NOMO-1 treated with dmso at 0.1 percent for 144 hours (cell line): Measurements from ENCODE around the gene FLAD1.

Experiments
- DNase-seq: peaks from one replicate; lab custom pipeline; 2025; ENCODE audit not compliant: unreplicated experiment; lab: John Stamatoyannopoulos, UW

The FLAD1 gene

GRCh38 chr1:154951901-154952657 lies 31.1 kb upstream of the FLAD1 start:
- DNase-seq: no peak

- no peak for DNase-seq
These were observed 30.5 kb upstream of the FLAD1 start for GRCh38 chr1:154952664-154953063.

GRCh38 chr1:154953611-154954038 lies 29.5 kb upstream of the FLAD1 start:
- DNase-seq: no peak

- no peak for DNase-seq
These were observed 28.6 kb upstream of the FLAD1 start for GRCh38 chr1:154954541-154954940.

GRCh38 chr1:154955039-154955717 lies 28.0 kb upstream of the FLAD1 start:
- no peak for DNase-seq

- peak; percentile 84 for DNase-seq
These were observed 27.2 kb upstream of the FLAD1 start, which contains the start of gene PBXIP1 for GRCh38 chr1:154955718-154956543. TSS of gene PBXIP1 (minus strand) at chr1:154956099. CDS start at chr1:154953721, 2,378 bp downstream.

GRCh38 chr1:154956544-154956941 lies 26.6 kb upstream of the FLAD1 start:
- no peak for DNase-seq

GRCh38 chr1:154957091-154957657 lies 26.0 kb upstream of the FLAD1 start:
- no peak for DNase-seq

GRCh38 chr1:154958036-154958435 lies 25.1 kb upstream of the FLAD1 start:
- DNase-seq: no peak

- no peak for DNase-seq
These were observed 24.3 kb upstream of the FLAD1 start for GRCh38 chr1:154958681-154959425.

- DNase-seq: no peak
These were observed 23.7 kb upstream of the FLAD1 start for GRCh38 chr1:154959426-154959780.

- no peak for DNase-seq
These were observed 22.6 kb upstream of the FLAD1 start for GRCh38 chr1:154960446-154961136.

GRCh38 chr1:154961207-154962155 lies 21.7 kb upstream of the FLAD1 start, which contains the start of gene PYGO2:
TSS of gene PYGO2 (minus strand) at chr1:154961782. CDS start at chr1:154961576, 206 bp downstream.
- DNase-seq: peak; percentile 73

- DNase-seq: no peak
These were observed 20.9 kb upstream of the FLAD1 start for GRCh38 chr1:154962156-154962749.

GRCh38 chr1:154962795-154963330 lies 20.3 kb upstream of the FLAD1 start:
- no peak for DNase-seq

- DNase-seq: no peak
These were observed 19.5 kb upstream of the FLAD1 start for GRCh38 chr1:154963643-154964042.

- DNase-seq: no peak
These were observed 18.8 kb upstream of the FLAD1 start for GRCh38 chr1:154964359-154964758.

GRCh38 chr1:154966111-154966510 lies 17.0 kb upstream of the FLAD1 start:
- no peak for DNase-seq
